OCI-LY7 (cell line): ENCODE results near the gene PARVG.

Source experiments
- EZH2phosphoT487 ChIP-seq: fragments of 200-600 bp; sonication (generic); IDR thresholded peaks from 2 replicates; pipeline ENCODE4 v1.6.1; 2018; ENCODE audit warnings: low read depth, borderline replicate concordance, mild to moderate bottlenecking, mixed run types, antibody characterized with exemption, low read length, moderate library complexity, mixed read lengths
- TF ChIP-seq, protein P1 (sequence below): fragments of 200-600 bp; sonication (generic); conservative IDR thresholded peaks from 2 replicates; pipeline ENCODE4 v1.5.1; 2014; ENCODE audit warnings: mild to moderate bottlenecking, antibody characterized with exemption, low read length, moderate library complexity, mixed read lengths

DNA sequence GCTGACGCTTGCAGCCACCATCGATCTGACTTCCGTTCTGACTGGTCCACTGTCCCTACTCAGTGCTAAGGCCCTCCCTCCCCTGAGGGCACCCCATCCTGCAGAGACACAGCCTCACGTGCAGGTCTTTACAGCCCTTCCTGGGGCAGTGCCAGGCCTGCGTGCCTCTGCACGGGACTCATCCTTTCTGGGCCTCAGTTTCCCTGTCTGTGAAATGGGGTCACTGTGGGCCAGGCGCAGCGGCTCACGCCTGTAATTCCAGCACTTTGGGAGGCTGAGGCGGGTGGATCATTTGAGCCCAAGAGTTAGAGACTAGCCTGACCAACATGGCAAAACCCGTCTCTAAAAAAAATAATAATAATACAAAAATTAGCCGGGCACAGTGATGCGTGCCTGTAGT is 17.8 kb upstream of the PARVG start:
- TF ChIP-seq, protein P1, sequence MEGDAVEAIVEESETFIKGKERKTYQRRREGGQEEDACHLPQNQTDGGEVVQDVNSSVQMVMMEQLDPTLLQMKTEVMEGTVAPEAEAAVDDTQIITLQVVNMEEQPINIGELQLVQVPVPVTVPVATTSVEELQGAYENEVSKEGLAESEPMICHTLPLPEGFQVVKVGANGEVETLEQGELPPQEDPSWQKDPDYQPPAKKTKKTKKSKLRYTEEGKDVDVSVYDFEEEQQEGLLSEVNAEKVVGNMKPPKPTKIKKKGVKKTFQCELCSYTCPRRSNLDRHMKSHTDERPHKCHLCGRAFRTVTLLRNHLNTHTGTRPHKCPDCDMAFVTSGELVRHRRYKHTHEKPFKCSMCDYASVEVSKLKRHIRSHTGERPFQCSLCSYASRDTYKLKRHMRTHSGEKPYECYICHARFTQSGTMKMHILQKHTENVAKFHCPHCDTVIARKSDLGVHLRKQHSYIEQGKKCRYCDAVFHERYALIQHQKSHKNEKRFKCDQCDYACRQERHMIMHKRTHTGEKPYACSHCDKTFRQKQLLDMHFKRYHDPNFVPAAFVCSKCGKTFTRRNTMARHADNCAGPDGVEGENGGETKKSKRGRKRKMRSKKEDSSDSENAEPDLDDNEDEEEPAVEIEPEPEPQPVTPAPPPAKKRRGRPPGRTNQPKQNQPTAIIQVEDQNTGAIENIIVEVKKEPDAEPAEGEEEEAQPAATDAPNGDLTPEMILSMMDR: no peak
- TF ChIP-seq EZH2phosphoT487: no peak
